HG03039 (cell line): Measurements from ENCODE around the gene SLC15A3.

Experiments
- ATAC-seq: cut with Tn5 transposase; IDR thresholded peaks from one replicate; pipeline ENCODE4 v1.9.1; 2021; ENCODE audit warnings: mild to moderate bottlenecking, moderate library complexity; ENCODE audit not compliant: unreplicated experiment

SLC15A3 gene

GRCh38 chr11:60899046-60899936, 52.7 kb downstream of the SLC15A3 start:
- no peak for ATAC-seq

GRCh38 chr11:60897496-60897895, 54.5 kb downstream of the SLC15A3 start:
- no peak for ATAC-seq

- no peak for ATAC-seq
Observed at GRCh38 chr11:60895687-60896086, 56.3 kb downstream of the SLC15A3 start.

GRCh38 chr11:60891103-60891741, 60.8 kb downstream of the SLC15A3 start:
- ATAC-seq: no peak

GRCh38 chr11:60890696-60891095, 61.3 kb downstream of the SLC15A3 start:
- ATAC-seq: no peak

GRCh38 chr11:60889869-60890311, 62.1 kb downstream of the SLC15A3 start:
- no peak for ATAC-seq

- ATAC-seq: no peak
Observed at GRCh38 chr11:60887556-60887955, 64.4 kb downstream of the SLC15A3 start.
